Keratinocyte (primary cell): ENCODE results near the gene TMEM178A.

Experiments
- EZH2 ChIP-seq: IDR thresholded peaks from one replicate; pipeline ENCODE4 v1.6.1; 2012; ENCODE audit warnings: inconsistent platforms, mild to moderate bottlenecking, low read length, moderate library complexity
- TF ChIP-seq, protein P1 (sequence below), 3 experiments: IDR thresholded peaks in 1 of 3; conservative IDR thresholded peaks in 1 of 3; optimal IDR thresholded peaks in 1 of 3; 2 replicates in 2 of 3; 3 replicates in 1 of 3; pipeline versions ENCODE3 to v1.5.1; 2011; ENCODE audit warnings: low read length in 3 of 3, mild to moderate bottlenecking in 3 of 3, moderate library complexity in 2 of 3, control low read depth in 1 of 3, inconsistent platforms in 1 of 3; ENCODE audit not compliant: insufficient read depth in 2 of 3; ENCODE audit errors: extremely low read depth in 1 of 3

DNA sequence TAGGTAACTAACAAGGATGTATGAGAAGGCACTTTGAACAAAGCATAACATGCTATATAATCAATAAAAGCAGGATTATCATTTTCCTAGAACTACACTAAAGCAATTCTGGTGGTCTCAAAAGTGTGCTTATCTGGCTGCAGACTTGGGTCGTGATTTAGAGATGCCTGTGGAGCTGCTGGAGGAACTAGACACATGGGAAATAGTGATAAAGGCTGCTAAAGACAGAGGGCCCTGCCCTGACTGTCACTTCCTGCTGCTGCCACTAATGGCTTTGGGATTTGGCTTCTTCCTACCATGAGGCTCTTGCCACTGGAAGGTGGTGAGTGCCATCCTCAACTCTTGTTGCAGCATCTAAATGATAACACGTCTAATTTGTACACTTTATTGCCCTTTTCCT, 22.5 kb downstream of the TMEM178A start:
- TF ChIP-seq, protein P1, sequence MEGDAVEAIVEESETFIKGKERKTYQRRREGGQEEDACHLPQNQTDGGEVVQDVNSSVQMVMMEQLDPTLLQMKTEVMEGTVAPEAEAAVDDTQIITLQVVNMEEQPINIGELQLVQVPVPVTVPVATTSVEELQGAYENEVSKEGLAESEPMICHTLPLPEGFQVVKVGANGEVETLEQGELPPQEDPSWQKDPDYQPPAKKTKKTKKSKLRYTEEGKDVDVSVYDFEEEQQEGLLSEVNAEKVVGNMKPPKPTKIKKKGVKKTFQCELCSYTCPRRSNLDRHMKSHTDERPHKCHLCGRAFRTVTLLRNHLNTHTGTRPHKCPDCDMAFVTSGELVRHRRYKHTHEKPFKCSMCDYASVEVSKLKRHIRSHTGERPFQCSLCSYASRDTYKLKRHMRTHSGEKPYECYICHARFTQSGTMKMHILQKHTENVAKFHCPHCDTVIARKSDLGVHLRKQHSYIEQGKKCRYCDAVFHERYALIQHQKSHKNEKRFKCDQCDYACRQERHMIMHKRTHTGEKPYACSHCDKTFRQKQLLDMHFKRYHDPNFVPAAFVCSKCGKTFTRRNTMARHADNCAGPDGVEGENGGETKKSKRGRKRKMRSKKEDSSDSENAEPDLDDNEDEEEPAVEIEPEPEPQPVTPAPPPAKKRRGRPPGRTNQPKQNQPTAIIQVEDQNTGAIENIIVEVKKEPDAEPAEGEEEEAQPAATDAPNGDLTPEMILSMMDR (optimal IDR thresholded peaks at IDR 0.05 in 1 of 3, IDR thresholded peaks at IDR 0.05 in 1 of 3, conservative IDR thresholded peaks at IDR 0.05 in 1 of 3; ENCODE audit: extremely low read depth in 1 of 3, insufficient read depth in 2 of 3, low read length in 3 of 3): no peak
- TF ChIP-seq EZH2: no peak
